NCI-H128 (cell line): ENCODE data around the gene OTX1.
"Not testable (repeated sequence)": the region's sequence is repeated elsewhere in the genome, so short reads cannot be mapped to it uniquely, and the experiment has no call there.

Experiments used
- DNase-seq: peaks from one replicate; lab custom pipeline; 2025; ENCODE audit not compliant: unreplicated experiment; lab: John Stamatoyannopoulos, UW

OTX1 gene

DNA sequence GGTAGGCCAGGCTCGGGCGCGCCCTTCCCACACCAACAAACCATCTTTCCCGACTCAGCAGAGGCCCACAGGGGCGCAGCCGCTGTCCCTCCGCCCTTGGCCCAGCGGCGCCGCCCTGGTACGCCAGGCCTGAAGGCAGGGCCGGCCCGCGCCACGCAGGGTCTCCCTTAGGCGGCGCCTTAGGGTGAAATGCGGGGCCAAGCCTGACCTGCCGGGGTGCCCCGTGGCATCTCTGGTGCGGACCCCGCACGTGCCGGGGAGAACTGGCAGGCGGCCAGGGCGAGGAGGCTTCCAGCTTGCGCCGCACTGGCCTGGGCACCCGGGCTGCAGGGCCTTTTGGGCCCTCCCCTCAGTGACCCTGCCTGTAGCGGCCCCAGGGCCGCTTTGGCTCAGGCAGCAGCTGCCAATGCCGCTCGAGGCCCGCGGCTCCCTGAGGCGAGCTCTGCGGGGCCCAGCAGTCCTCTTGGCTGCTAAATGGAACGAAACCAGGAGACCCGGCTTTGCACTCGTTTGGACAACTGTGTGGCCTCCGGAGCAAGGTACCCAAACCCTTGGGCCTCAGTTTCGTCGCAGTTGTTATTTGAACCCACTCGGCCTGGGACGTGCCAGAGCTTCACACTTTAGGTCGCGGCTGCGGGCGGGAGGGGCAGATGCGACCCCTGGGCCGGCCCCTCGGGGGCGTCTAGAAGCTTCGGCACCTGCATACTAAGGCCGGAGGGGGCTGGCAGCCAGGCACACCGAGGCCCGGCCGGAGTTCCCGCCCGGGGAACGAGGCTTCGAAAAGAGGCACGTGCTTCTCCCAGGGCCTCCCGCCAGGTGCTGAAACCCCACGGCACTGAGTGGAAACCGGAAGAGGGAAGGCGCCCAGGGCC is 8.5 kb downstream of the OTX1 start:
- DNase-seq = no peak

DNA sequence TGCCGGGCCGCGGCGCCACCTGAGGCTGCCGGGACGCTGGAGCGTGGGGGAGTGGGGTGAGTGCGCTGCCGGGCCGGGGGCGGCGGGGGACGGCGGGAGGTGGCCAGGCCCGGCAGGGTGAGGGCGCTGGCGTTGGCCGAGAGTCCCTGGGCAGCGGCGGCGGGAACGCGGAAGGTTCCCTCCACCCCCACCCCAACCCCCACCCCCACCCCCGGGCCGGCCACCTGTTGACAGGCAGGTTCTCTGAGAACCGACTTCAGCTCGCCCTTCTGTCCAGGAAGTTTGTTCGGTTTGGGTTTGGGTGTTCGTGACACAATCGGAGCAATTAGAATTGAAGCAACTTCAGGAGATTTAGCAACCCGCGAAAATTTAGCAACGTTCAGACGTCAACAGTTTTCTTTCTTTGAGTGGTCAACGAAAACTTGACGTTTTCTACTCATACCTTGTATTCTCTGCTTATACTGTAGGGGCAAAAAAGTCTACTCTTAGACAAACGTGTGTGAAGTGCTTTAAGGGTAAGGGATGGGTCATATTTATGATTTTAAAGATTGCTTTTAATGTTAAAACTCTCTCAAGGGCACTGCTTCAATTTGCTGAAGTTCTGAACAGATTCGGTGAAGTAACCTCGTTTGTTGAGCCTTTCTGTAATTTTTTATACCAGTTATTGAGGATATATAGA is 9.3 kb downstream of the OTX1 start:
- no peak for DNase-seq

DNA sequence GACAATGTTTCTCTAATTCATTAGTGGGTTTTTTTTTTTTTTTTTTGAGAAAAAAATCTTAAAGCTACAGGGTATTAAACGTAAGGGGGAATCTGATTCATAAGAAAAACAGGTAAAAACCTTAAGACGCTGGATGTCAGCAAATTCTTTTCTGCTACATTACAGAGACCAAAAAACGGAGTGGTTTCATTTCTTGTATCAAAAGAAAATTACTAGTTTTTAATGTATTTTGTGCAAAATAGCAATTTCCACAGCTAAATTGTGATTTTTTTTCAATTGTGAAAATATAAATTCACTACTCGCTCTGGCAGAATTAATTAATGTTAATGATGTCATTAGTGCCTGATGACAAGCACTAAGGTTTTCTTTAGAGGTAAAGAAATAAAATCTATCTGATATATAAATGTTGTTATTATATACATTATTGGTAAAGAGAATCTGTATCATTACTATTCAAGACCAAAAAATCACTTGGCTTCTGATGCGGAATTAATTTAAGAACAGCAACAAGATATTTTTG is 9.9 kb downstream of the OTX1 start:
- DNase-seq = no peak

DNA sequence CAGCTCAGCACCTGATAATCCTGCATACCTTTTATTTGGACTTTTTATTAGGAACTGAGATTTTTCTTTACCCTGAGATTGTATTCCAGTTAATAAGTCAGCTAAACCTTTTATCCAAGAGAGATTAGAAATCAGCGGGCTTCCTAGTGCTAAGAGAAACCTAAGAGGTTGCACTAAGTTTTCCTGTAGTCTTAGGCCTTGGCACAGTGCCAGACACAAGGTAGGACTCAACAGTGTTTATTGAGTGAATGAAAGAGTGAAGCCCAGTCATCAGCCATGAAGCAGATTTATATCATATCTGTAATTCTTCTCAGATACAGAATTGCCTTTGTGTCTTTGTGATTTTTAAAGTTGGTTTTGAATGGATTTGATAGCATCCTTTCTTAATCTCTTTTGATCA is 13.6 kb downstream of the OTX1 start:
- DNase-seq = no peak

DNA sequence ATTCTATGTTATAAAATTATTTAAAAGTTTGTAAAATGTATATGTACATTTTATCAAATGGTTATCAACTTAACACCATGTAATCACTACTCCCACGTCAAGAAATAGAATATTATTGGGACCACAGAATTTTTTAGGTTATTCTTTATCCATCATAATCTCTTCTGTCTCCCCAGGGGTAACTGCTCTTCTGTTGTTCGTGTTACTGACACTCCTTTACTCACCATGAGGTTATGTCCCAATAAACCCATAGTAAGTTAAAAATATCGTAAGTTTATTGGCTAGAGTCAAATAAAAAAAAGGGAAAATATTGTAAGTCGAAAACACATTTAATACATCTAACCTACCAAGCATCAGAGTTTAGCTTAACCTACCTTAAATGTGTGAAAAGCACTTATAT is 14.0 kb downstream of the OTX1 start:
- DNase-seq = no peak

DNA sequence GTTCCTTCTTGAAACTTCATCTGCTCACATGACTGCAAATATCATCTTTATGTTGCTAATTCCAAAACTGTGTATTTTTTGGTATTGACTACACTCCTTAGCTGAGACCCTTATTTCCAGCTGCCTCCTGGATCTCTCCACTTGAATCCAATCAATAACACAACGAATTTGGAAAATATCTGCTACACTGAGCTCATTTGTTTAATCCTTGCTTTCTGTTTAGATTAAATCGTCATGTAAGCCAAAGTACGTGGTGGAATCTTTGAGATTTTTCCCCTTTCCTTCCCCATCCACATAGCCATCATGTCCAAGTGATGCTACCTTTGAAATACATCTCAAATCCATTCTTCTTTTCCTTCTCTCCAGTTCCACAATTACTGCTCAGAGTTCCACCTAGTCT is 15.6 kb downstream of the OTX1 start:
- DNase-seq = no peak

DNA sequence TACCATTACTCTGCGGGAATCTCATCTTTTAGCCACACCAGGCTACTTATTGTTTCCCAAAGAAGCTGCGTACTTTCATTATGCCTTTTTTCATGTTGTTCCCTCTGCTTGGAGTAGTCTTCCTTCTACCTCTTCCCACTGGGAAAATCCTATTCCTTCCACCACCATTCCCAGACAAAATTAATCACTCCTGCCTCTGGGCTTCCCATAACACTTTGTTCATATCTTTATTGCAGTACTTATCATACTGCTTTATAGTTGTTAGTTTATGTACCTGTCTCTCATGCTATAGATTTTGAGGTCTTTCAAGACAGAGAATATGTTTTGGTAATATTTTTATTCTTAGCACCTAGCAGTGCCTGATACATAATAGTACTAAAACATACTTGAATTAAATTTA is 16.2 kb downstream of the OTX1 start:
- DNase-seq = no peak

DNA sequence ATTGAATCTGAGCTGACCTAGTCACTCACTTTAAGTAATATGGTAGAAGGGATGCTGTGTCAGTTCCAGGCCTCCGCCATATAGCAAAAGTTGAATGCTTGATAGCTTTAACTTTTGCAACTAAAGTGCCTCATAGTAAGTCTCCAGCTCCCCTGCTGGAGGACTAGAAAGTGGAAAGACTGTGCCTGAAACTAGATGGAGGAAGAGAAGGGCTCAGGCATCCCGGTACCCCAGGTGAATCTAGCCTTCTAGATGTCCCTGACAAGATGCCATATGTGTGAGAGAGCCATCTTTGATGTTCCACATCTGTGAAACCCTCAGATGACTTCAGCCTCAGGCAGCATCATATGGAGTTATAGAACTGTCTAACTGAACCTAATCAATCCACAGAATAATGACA is 21.0 kb downstream of the OTX1 start:
- no peak for DNase-seq

DNA sequence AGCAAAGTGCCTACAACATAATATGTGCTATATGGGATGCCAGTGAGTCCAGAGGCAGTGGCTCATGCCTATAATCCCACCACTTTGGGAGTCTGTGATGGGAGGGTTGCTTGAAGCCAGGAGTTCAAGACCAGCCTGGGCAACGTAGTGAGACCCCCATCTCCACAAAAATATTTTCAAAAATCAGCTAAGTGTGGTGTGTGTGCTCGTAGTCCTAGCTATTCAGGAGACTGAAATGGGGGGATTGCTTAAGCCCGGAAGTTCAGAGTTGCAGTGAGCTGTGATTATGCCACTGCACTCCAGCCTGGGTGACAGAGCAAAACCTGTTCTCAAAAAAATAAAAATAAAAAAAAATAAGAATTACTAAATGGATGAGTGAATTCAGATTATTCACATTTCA is 23.4 kb downstream of the OTX1 start:
- DNase-seq = no peak

DNA sequence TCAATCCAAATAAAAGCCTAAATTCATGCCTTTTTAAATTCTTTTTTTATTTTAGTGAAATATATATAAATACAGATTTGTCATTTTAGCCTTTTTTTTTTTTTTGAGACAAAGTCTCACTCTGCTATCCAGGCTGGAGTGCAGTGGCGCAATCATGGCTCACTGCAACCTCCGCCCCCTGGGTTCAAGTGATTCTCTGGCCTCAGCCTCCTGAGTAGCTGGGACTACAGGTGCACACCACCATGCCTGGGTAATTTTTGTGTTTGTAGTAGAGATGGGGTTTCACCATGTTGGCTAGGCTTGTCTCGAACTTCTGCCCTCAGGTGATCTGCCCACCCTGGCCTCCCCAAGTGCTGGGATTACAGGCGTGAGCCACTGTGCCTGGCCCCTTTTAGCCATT is 23.8 kb downstream of the OTX1 start:
- not testable (repeated sequence) for DNase-seq

DNA sequence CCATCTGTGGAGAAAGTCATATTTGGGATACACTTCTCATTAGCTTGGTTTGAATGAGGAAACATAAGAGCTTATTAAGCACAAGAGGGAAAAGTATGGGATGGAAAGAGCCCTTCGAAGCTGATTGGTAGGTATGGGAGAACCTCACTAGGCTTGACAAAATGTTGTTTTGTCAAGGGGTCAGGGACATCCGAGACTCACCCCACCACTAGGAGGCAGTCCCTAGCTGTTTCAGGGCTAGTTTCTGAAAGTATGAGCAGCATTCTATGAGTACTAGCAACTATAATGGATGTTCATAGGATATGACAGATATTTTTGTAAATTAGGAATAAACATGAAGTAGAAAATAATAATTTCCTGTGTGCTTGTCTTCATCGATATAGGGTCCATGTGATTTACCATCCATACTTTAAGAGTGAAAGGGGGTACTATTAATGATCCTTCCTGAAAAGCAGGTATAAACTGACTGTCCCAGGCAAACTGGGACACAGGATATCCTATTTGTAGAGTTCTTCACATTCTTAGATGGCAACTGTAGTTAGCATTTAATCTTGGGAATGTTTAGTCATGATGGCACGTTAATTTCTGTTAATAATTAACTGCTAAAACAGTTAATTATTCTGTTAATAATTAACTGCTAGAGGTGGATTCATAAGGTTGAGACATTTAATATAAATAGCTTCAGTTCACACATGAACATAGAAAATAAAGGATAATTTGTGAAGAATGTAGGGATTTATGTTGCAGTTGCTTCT is 28.4 kb downstream of the OTX1 start:
- no peak for DNase-seq

DNA sequence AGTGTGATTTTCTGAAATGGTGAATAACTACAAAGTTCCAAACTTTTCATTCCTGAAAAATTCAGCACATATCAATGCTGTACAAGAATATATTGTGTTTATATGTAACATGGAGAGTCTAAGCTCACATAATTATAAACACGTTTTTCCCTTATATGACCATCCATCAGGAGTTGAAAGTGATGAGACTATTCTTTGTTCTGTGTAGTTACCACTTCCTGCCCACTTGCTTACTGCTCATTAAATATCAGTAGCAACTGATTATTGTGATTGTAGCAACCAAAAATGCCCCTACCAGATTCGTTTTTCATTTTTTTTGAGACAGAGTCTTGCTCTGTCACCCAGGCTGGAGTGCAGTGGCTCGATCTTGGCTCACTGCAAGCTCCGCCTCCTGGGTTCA is 30.8 kb downstream of the OTX1 start:
- DNase-seq = no peak

DNA sequence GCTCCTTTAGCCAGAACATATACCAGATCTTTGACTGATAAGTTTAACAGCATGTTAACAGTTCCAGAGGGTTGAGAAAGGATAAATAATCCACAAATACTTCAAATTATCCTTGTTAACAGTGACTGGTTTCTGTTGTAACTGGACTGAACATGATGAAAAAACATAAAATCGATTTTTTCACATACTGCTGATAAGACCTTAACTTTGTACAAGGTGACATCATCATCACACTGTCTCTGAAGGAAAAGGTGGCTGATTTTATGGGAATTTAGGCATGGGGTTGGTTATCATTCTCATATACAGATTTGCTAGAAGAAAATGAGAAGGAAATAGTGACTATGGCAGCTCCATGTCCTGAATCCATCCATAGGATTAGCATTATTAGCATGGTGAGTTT is 36.1 kb downstream of the OTX1 start:
- no peak for DNase-seq

DNA sequence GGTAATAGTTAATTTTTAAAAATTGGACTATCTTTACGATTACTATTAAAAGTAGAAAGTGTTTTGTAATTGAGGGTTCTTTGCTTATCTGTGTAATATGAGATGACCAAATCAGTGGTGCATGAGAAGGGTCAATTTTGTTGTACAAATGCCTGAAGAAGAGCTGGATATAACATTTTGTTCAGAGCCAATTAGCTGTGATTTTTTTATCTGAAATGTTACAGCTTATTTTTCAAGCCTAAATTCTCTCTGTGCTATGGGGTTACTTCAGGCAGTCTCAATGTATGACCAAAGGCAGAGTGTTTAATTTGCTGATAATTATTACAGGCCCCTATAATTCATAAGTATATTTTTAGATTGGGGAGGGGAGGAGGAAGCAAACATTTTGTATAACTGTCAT is 41.8 kb downstream of the OTX1 start:
- DNase-seq = no peak

DNA sequence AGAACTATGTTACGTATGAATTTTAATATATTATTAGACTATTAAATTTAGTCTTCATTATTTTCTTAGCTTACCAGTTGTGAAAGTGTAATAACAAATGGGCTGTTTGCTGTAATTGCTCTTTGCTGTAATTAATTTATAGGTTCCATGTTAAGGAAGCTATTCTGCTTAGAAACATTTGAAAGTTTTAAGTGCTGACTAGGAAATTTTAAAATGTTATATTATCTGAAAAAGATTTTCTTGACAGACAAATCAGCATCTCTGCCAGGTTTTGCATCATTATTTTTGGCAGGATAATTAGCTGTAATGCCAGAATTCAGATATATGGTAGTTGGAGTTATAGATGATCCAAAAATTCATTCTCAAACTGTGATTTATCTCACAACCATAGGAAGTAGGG is 42.2 kb downstream of the OTX1 start:
- DNase-seq = no peak

DNA sequence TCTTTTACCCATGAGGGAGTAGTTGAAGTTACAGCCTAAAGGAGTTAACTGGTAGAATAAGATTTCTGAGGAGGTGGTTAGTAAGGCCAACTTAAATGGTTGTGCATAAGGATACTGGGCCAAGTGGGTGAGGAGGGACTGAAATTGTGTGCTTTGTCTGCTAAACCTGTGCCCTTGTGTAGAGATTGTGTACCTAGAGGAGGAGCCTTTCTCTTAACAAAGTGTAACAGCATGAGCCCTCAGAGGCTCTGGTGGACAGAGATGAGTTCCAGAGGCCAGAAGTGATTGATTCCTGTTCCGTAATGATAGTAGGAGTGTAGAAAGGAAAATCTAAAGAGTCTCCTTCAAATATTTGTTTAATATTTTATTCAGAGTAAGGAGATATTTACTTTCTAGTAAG is 42.9 kb downstream of the OTX1 start:
- no peak for DNase-seq

DNA sequence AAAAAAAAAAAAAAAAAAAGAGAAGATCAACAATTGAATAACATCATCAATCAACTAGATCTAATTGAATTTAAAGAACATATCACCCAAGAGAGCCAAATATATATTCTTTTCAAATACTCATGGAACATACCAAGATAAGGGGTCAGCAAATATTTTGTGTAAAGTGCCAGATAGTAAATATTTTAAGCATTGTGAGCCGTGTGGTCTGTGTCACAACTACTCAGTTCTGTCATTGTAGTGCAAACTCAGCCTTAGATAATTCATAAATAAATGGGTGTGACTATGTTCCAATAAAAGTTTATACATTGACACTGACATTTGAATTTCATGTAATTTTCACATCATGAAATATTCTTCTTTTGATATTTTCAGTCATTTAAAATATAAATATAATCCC is 45.9 kb downstream of the OTX1 start:
- no peak for DNase-seq

DNA sequence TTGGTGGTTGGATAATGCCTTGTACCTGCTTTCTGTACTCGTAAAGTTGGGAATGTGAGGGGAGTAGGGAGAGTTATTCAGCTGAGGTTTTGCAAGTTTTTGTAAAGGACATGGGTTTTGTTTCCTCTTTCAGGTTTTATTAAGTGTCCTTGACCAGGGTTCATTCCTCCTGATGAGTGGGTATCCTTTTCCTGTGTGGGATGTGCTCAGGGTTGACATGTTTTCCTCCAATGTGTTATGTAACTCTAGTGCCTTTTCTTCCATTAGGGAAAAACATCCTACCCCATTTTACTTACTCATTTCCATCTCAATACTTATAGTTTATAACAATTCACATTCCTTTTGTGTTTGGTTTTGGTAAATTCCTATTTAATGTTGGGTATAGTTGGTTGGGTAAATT is 48.4 kb downstream of the OTX1 start:
- DNase-seq = no peak

DNA sequence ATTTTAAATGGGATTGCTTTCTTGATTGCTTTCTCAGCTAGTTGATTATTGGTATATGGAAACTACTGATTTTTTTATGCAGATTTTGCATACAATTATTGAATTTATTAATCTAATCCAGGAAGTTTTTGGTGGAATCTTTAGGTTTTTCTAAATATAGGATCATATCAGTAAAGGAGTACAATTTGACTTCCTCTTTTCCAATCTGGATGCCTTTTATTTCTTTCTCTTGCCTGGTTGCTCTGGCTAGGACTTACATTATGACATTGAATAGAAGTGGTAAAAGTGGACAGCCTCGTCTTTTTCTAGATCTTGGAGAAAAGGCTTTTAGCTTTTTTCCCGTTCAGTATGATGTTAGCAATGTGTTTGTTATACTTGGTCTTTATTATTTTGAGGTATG is 51.3 kb downstream of the OTX1 start:
- no peak for DNase-seq

DNA sequence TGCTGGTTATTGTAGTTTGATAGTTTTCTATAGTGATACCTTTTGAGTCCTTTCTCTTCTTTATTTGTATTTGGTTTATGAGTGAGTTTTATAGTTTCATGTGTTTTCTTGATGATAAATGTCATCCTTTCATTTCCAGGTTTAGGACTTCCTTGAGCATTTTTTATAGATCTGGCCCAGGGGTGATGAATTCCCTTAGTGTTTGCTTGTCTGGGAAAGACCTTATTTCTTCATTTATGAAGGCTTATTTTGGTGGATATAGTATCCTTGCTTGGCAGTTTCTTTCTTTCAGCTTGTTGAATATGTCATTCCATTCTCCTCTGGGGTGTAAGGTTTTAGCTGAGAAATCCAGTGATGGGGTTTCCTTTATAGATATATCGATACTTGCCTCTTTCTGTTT is 53.9 kb downstream of the OTX1 start:
- DNase-seq = no peak
